Hepatocyte (in vitro differentiated cells): ENCODE measurements around the gene COL13A1. TPM values are rescaled to one million over a fixed set of nuclear protein-coding genes. Genes with fewer than 3 reads are reported as not detected.

ENCODE experiments used
- DNase-seq: peaks from one replicate; pipeline ENCODE4 v3.0.0-alpha.2; 2016; ENCODE audit warnings: low spot score
- H2AFZ ChIP-seq: fragments of 200-600 bp; sonication (generic); 2 replicates; pipeline ENCODE4 v1.6.0; 2016; ENCODE audit warnings: antibody characterized with exemption, mild to moderate bottlenecking
- H3K27ac ChIP-seq: fragments of 200-600 bp; sonication (generic); 2 replicates; pipeline ENCODE4 v1.5.1; 2016; ENCODE audit warnings: mild to moderate bottlenecking
- H3K27me3 ChIP-seq: fragments of 200-600 bp; sonication (generic); 2 replicates; pipeline ENCODE4 v1.6.1; 2016
- H3K36me3 ChIP-seq: fragments of 200-600 bp; sonication (generic); replicated peaks from 2 replicates; pipeline ENCODE4 v1.5.1; 2016; ENCODE audit warnings: low read depth; ENCODE audit not compliant: insufficient read depth
- H3K4me1 ChIP-seq: fragments of 200-600 bp; sonication (generic); 2 replicates; pipeline ENCODE4 v1.5.1; 2016; ENCODE audit warnings: mild to moderate bottlenecking, moderate library complexity; ENCODE audit not compliant: insufficient read depth
- H3K4me2 ChIP-seq: fragments of 200-600 bp; sonication (generic); 2 replicates; pipeline ENCODE4 v1.6.0; 2016
- H3K4me3 ChIP-seq: fragments of 200-600 bp; sonication (generic); 2 replicates; pipeline ENCODE4 v1.5.1; 2016; ENCODE audit warnings: mild to moderate bottlenecking
- H3K79me2 ChIP-seq: fragments of 200-600 bp; sonication (generic); 2 replicates; pipeline ENCODE4 v1.6.0; 2017; ENCODE audit warnings: mild to moderate bottlenecking
- H3K9me2 ChIP-seq: fragments of 200-600 bp; sonication (generic); replicated peaks from 2 replicates; pipeline ENCODE4 v1.6.0; 2017; ENCODE audit warnings: mild to moderate bottlenecking; ENCODE audit not compliant: insufficient read depth
- H3K9me3 ChIP-seq: fragments of 200-600 bp; sonication (generic); 2 replicates; pipeline ENCODE4 v1.5.1; 2016; ENCODE audit warnings: low read depth, mild to moderate bottlenecking
- H4K20me1 ChIP-seq: fragments of 200-600 bp; sonication (generic); 2 replicates; pipeline ENCODE4 v1.6.0; 2016; ENCODE audit warnings: mild to moderate bottlenecking; ENCODE audit not compliant: insufficient read depth, poor library complexity, severe bottlenecking
- CTCF ChIP-seq: fragments of 200-600 bp; sonication (generic); IDR thresholded peaks from 2 replicates; pipeline ENCODE4 v1.5.1; 2016; ENCODE audit warnings: antibody characterized with exemption, mild to moderate bottlenecking; ENCODE audit not compliant: poor library complexity
- EZH2 ChIP-seq: fragments of 200-600 bp; sonication (generic); IDR thresholded peaks from 2 replicates; pipeline ENCODE4 v1.6.1; 2016; ENCODE audit warnings: antibody characterized with exemption, mild to moderate bottlenecking, borderline replicate concordance
- EZH2phosphoT487 ChIP-seq: fragments of 200-600 bp; sonication (generic); IDR thresholded peaks from one replicate; pipeline ENCODE4 v1.6.1; 2018; ENCODE audit warnings: antibody characterized with exemption, mild to moderate bottlenecking, low read depth, moderate library complexity; ENCODE audit not compliant: unreplicated experiment, severe bottlenecking
- WGBS: methylation state at CpG from one replicate; pipeline ENCODE4 v1.1.6; 2016; ENCODE audit warnings: low lambda C conversion rate; ENCODE audit errors: missing lambda C conversion rate; 5-methylcytosine and 5-hydroxymethylcytosine counted together
- polyA plus RNA-seq: library from polyadenylated mRNA; unstranded; fragments of >200 nt; fragmentation: Nextera tagmentation; extraction: Ambion mirVana; gene quantifications from 2 replicates; pipeline ENCODE4 v1.2.1, GENCODE V29; 2016
- total RNA-seq: library from RNA; depleted of rRNA; stranded (reverse); fragments of >200 nt; gene quantifications from 2 replicates; pipeline ENCODE4 v1.2.3, GENCODE V29; 2014

Gene COL13A1
- total and polyA plus RNA-seq, 2 experiments from 2014 or later, result 4.5 to 8.5 TPM

- H3K4me2 ChIP-seq, result no peak overlapping the region
- peaks cover 14% of the 10 kb centered on the region for H3K4me1 ChIP-seq
- no peaks in the 10 kb centered on the region for H3K9me3 ChIP-seq
- H3K4me3 ChIP-seq, result no peak overlapping the region
- 22% methylated on average over 2 of the region's 2 CpGs for WGBS
- DNase-seq, result peak; percentile 56
- no peaks in the 10 kb centered on the region for H3K79me2 ChIP-seq
- peak; percentile 60 for TF ChIP-seq EZH2phosphoT487
- TF ChIP-seq CTCF, result no peak
- H4K20me1 ChIP-seq, result no peaks in the 10 kb centered on the region
- H2AFZ ChIP-seq, result no peak overlapping the region
- H3K27ac ChIP-seq, result peak overlapping the region; percentile 31
- H3K9me2 ChIP-seq, result no peaks in the 10 kb centered on the region
- H3K36me3 ChIP-seq, result no peaks in the 10 kb centered on the region
- peaks cover 6% of the 10 kb centered on the region for H3K27me3 ChIP-seq
Observed at GRCh38 chr10:69974551-69975155, 172.9 kb downstream of the COL13A1 start.

GRCh38 chr10:69976795-69977546, 175.3 kb downstream of the COL13A1 start:
- Histone ChIP-seq H3K9me2 (no peaks in the 10 kb centered on the region), H3K9me3 (no peaks in the 10 kb centered on the region), H3K79me2 (no peaks in the 10 kb centered on the region), H4K20me1 (no peaks in the 10 kb centered on the region), H3K36me3 (no peaks in the 10 kb centered on the region), H2AFZ (no peak overlapping the region), H3K27me3 (no peaks in the 10 kb centered on the region), H3K4me1 (peaks cover 14% of the 10 kb centered on the region), H3K4me2 (no peak overlapping the region), H3K27ac (no peak overlapping the region), H3K4me3 (no peak overlapping the region)
- DNase-seq, result no peak
- WGBS, result 70% methylated on average over 3 of the region's 3 CpGs
- no peak for TF ChIP-seq EZH2
- no peak for TF ChIP-seq CTCF
- no peak for TF ChIP-seq EZH2phosphoT487

GRCh38 chr10:69979174-69979573, 177.5 kb downstream of the COL13A1 start:
- Histone ChIP-seq H3K27me3 (no peaks in the 10 kb centered on the region), H3K4me1 (peaks cover 8% of the 10 kb centered on the region), H2AFZ (no peak overlapping the region), H3K9me2 (no peaks in the 10 kb centered on the region), H3K9me3 (no peaks in the 10 kb centered on the region), H3K4me2 (no peak overlapping the region), H3K79me2 (no peaks in the 10 kb centered on the region), H3K27ac (no peak overlapping the region), H3K36me3 (no peaks in the 10 kb centered on the region), H4K20me1 (no peaks in the 10 kb centered on the region), H3K4me3 (no peak overlapping the region)
- DNase-seq, result no peak
- no peak for TF ChIP-seq EZH2phosphoT487
- no peak for TF ChIP-seq CTCF
- no peak for TF ChIP-seq EZH2
